HepG2 (cell line): ENCODE measurements around the gene ZNF213. TPM values are rescaled to one million over a fixed set of nuclear protein-coding genes. Genes with fewer than 3 reads are reported as not detected.

Experiments
- FOXM1 ChIP-seq: sonication (generic); formaldehyde crosslinking; IDR thresholded peaks from 2 replicates; pipeline ENCODE4 v1.5.0; 2020; ENCODE audit warnings: missing genetic modification reagents
- ISL2 ChIP-seq: sonication (generic); formaldehyde crosslinking; IDR thresholded peaks from 2 replicates; pipeline ENCODE4 v1.5.0; 2020; ENCODE audit warnings: missing genetic modification reagents
- MZF1 ChIP-seq: sonication (generic); formaldehyde crosslinking; IDR thresholded peaks from 2 replicates; pipeline ENCODE4 v1.8.1; 2023; ENCODE audit warnings: mild to moderate bottlenecking, missing genetic modification reagents, borderline replicate concordance
- NFATC3 ChIP-seq: sonication (generic); formaldehyde crosslinking; IDR thresholded peaks from 2 replicates; pipeline ENCODE4 v1.5.1; 2020; ENCODE audit warnings: mild to moderate bottlenecking, missing genetic modification reagents
- NFYC ChIP-seq: IDR thresholded peaks from 2 replicates; pipeline ENCODE4 v1.6.1; 2016; ENCODE audit warnings: missing genetic modification reagents, missing compliant biosample characterization
- PAWR ChIP-seq: sonication (generic); formaldehyde crosslinking; IDR thresholded peaks from 2 replicates; pipeline ENCODE4 v1.4.0; 2020; ENCODE audit warnings: missing genetic modification reagents, mild to moderate bottlenecking, borderline replicate concordance
- ZFP36L2 ChIP-seq: sonication (generic); formaldehyde crosslinking; IDR thresholded peaks from 2 replicates; pipeline ENCODE4 v1.4.0; 2020; ENCODE audit warnings: missing genetic modification reagents
- ZNF274 ChIP-seq: sonication (generic); formaldehyde crosslinking; IDR thresholded peaks from 2 replicates; pipeline ENCODE4 v1.5.1; 2020; ENCODE audit warnings: mild to moderate bottlenecking, missing genetic modification reagents
- ZNF3 ChIP-seq: IDR thresholded peaks from 2 replicates; pipeline ENCODE4 v1.7.0; 2017; ENCODE audit warnings: inconsistent platforms
- ZNF337 ChIP-seq: sonication (generic); formaldehyde crosslinking; IDR thresholded peaks from 2 replicates; pipeline ENCODE4 v1.5.1; 2020; ENCODE audit warnings: missing genetic modification reagents, low read depth, mild to moderate bottlenecking, borderline replicate concordance
- ZNF577 ChIP-seq: sonication (generic); formaldehyde crosslinking; IDR thresholded peaks from 2 replicates; pipeline ENCODE4 v1.4.0; 2020; ENCODE audit warnings: mild to moderate bottlenecking, low read depth, missing genetic modification reagents, borderline replicate concordance
- ZNF781 ChIP-seq: sonication (generic); formaldehyde crosslinking; IDR thresholded peaks from 2 replicates; pipeline ENCODE4 v1.5.1; 2020; ENCODE audit warnings: borderline replicate concordance, mild to moderate bottlenecking, missing genetic modification reagents; ENCODE audit errors: not compliant biosample characterization
- ZNF792 ChIP-seq: IDR thresholded peaks from 2 replicates; pipeline ENCODE4 v1.6.1; 2016
- ZSCAN22 ChIP-seq: sonication (generic); formaldehyde crosslinking; IDR thresholded peaks from 2 replicates; pipeline ENCODE4 v1.4.0; 2020; ENCODE audit warnings: mild to moderate bottlenecking, missing genetic modification reagents
- polyA plus RNA-seq, 8 experiments: library from polyadenylated mRNA; depleted of rRNA in 3 of 8; stranded (reverse) in 7 of 8; unstranded in 1 of 8; fragments of >200 nt; fragmentation: Illumina TruSeq in 4 of 8; extraction: Trizol in 4 of 8; gene quantifications; 2 replicates each; pipeline versions ENCODE4 v1.2.1 to v1.2.3, GENCODE V29; 2011 to 2016; ENCODE audit warnings: low read depth in 4 of 8, missing spikeins in 1 of 8, mixed read lengths in 1 of 8; ENCODE audit not compliant: insufficient read depth in 1 of 8
- total RNA-seq, 5 experiments: library from RNA; depleted of rRNA; stranded (reverse); fragments of >200 nt; fragmentation: Illumina TruSeq; extraction: Trizol; gene quantifications; 2 replicates each; pipeline ENCODE4 v1.2.3, GENCODE V29; 2016; ENCODE audit warnings: low read depth in 1 of 5
- TF ChIP-seq, protein P1 (sequence below): sonication (generic); formaldehyde crosslinking; conservative IDR thresholded peaks from 2 replicates; pipeline ENCODE4 v1.8.0; 2022; ENCODE audit warnings: low read depth, missing genetic modification reagents
- TF ChIP-seq, protein P2 (sequence below): sonication (generic); formaldehyde crosslinking; IDR thresholded peaks from 2 replicates; pipeline ENCODE4 v1.8.0; 2022; ENCODE audit warnings: missing genetic modification reagents, mild to moderate bottlenecking, borderline replicate concordance
- TF ChIP-seq, protein P3 (sequence below): conservative IDR thresholded peaks from 2 replicates; pipeline ENCODE4 v1.6.1; 2018; ENCODE audit warnings: missing genetic modification reagents
- TF ChIP-seq, protein P4 (sequence below): sonication (generic); formaldehyde crosslinking; IDR thresholded peaks from 2 replicates; pipeline ENCODE4 v1.5.1; 2020; ENCODE audit warnings: mild to moderate bottlenecking, missing genetic modification reagents, moderate library complexity
- TF ChIP-seq, protein P5 (sequence below): sonication (generic); formaldehyde crosslinking; IDR thresholded peaks from 2 replicates; pipeline ENCODE4 v1.5.0; 2020; ENCODE audit warnings: missing genetic modification reagents

Gene ZNF213
- total and polyA plus RNA-seq, 2 of the 13 experiments (the other 11 are each of a cell fraction or from before 2014, with no cell fraction given) = 0.59 to 0.97 TPM

DNA sequence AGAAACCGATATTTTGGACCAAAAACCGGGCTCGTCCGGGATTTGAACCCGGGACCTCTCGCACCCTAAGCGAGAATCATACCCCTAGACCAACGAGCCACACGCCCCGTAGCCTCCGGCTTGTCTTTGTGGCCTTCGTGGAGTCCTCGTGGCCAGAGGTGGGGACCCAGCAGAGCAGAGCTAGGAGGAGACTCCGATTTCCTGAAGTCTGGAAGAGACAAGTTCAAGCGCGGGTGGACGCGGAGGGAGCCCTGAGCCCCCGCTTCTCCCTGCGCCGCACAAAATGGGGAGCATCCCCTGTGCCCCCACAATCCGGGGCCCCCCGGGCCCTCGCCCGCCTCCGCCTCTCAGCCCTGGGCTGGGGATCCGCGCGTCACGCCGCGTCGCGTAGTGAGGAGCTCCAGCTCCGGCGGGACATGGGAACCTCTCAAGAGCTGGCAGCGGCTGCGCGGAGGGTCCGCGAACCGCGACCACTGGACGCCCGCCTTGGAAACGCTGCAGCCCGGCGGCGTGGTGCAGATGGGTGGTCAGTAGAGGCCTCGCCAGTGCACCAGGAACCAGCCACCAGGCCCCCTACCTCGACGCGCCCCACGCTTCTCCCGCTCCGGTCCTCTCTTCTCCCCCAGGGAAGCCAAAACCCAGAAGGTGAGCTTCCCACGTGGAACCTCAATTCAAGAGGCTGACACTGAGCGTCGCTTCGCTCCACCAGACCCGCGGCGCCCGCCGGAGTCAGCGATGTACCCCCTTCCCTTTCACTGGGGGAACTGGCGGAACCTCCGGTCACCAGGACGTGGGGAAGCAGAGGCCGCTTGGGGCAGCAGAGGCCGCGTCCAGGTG is 48.0 kb downstream of the ZNF213 start (continued):
- TF ChIP-seq NFATC3 (CRISPR knock-in tag) = no peak
- TF ChIP-seq, protein P1, sequence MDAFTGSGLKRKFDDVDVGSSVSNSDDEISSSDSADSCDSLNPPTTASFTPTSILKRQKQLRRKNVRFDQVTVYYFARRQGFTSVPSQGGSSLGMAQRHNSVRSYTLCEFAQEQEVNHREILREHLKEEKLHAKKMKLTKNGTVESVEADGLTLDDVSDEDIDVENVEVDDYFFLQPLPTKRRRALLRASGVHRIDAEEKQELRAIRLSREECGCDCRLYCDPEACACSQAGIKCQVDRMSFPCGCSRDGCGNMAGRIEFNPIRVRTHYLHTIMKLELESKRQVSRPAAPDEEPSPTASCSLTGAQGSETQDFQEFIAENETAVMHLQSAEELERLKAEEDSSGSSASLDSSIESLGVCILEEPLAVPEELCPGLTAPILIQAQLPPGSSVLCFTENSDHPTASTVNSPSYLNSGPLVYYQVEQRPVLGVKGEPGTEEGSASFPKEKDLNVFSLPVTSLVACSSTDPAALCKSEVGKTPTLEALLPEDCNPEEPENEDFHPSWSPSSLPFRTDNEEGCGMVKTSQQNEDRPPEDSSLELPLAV (CRISPR knock-in tag) = no peak
- TF ChIP-seq, protein P2, sequence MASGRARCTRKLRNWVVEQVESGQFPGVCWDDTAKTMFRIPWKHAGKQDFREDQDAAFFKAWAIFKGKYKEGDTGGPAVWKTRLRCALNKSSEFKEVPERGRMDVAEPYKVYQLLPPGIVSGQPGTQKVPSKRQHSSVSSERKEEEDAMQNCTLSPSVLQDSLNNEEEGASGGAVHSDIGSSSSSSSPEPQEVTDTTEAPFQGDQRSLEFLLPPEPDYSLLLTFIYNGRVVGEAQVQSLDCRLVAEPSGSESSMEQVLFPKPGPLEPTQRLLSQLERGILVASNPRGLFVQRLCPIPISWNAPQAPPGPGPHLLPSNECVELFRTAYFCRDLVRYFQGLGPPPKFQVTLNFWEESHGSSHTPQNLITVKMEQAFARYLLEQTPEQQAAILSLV (CRISPR knock-in tag) = no peak; the same call in 1 of the 2 replicates
- no peak for TF ChIP-seq ZNF337 (CRISPR knock-in tag)
- 0 out of 2 replicates have a peak, but pooled peaks have one; percentile 32 for TF ChIP-seq ZSCAN22 (CRISPR knock-in tag)
- TF ChIP-seq ZNF3 (CRISPR knock-in tag) = no peak
- TF ChIP-seq, protein P3, sequence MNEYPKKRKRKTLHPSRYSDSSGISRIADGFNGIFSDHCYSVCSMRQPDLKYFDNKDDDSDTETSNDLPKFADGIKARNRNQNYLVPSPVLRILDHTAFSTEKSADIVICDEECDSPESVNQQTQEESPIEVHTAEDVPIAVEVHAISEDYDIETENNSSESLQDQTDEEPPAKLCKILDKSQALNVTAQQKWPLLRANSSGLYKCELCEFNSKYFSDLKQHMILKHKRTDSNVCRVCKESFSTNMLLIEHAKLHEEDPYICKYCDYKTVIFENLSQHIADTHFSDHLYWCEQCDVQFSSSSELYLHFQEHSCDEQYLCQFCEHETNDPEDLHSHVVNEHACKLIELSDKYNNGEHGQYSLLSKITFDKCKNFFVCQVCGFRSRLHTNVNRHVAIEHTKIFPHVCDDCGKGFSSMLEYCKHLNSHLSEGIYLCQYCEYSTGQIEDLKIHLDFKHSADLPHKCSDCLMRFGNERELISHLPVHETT (CRISPR knock-in tag) = no peak
- TF ChIP-seq NFYC (CRISPR knock-in tag) = 0 out of 2 replicates have a peak, but pooled peaks have one; percentile 9
- no peak for TF ChIP-seq PAWR (CRISPR knock-in tag)
- 0 out of 2 replicates have a peak, but pooled peaks have one; percentile 58 for TF ChIP-seq ZNF792 (CRISPR knock-in tag)
- no peak for TF ChIP-seq ZNF577 (CRISPR knock-in tag)
- TF ChIP-seq ZFP36L2 (CRISPR knock-in tag) = no peak
- TF ChIP-seq ISL2 = peak; percentile 73
- no peak for TF ChIP-seq ZNF274 (CRISPR knock-in tag)
- TF ChIP-seq, protein P4, sequence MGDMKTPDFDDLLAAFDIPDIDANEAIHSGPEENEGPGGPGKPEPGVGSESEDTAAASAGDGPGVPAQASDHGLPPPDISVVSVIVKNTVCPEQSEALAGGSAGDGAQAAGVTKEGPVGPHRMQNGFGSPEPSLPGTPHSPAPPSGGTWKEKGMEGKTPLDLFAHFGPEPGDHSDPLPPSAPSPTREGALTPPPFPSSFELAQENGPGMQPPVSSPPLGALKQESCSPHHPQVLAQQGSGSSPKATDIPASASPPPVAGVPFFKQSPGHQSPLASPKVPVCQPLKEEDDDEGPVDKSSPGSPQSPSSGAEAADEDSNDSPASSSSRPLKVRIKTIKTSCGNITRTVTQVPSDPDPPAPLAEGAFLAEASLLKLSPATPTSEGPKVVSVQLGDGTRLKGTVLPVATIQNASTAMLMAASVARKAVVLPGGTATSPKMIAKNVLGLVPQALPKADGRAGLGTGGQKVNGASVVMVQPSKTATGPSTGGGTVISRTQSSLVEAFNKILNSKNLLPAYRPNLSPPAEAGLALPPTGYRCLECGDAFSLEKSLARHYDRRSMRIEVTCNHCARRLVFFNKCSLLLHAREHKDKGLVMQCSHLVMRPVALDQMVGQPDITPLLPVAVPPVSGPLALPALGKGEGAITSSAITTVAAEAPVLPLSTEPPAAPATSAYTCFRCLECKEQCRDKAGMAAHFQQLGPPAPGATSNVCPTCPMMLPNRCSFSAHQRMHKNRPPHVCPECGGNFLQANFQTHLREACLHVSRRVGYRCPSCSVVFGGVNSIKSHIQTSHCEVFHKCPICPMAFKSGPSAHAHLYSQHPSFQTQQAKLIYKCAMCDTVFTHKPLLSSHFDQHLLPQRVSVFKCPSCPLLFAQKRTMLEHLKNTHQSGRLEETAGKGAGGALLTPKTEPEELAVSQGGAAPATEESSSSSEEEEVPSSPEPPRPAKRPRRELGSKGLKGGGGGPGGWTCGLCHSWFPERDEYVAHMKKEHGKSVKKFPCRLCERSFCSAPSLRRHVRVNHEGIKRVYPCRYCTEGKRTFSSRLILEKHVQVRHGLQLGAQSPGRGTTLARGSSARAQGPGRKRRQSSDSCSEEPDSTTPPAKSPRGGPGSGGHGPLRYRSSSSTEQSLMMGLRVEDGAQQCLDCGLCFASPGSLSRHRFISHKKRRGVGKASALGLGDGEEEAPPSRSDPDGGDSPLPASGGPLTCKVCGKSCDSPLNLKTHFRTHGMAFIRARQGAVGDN (CRISPR knock-in tag) = peak; percentile 95
- no peak for TF ChIP-seq FOXM1 (CRISPR knock-in tag)
- TF ChIP-seq, protein P5, sequence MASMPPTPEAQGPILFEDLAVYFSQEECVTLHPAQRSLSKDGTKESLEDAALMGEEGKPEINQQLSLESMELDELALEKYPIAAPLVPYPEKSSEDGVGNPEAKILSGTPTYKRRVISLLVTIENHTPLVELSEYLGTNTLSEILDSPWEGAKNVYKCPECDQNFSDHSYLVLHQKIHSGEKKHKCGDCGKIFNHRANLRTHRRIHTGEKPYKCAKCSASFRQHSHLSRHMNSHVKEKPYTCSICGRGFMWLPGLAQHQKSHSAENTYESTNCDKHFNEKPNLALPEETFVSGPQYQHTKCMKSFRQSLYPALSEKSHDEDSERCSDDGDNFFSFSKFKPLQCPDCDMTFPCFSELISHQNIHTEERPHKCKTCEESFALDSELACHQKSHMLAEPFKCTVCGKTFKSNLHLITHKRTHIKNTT (CRISPR knock-in tag) = no peak
- peak; percentile 27 for TF ChIP-seq ZNF781 (CRISPR knock-in tag)
- no peak for TF ChIP-seq MZF1 (CRISPR knock-in tag)
